WTC11 (cell line): ENCODE data around the gene TNFSF15.

Source experiments
- CBFB ChIP-seq: sonication (generic); formaldehyde crosslinking; IDR thresholded peaks from 2 replicates; pipeline ENCODE4 v1.8.1; 2022; ENCODE audit warnings: mild to moderate bottlenecking, low read depth, missing genetic modification reagents
- CTCF ChIP-seq: fragments of 200-600 bp; IDR thresholded peaks from 2 replicates; pipeline ENCODE4 v1.8.0; 2022; ENCODE audit warnings: antibody characterized with exemption
- JUN ChIP-seq: sonication (generic); formaldehyde crosslinking; IDR thresholded peaks from 2 replicates; pipeline ENCODE4 v1.8.0; 2023; ENCODE audit warnings: mild to moderate bottlenecking, missing genetic modification reagents
- PREB ChIP-seq: sonication (generic); formaldehyde crosslinking; IDR thresholded peaks from 2 replicates; pipeline ENCODE4 v1.8.1; 2022; ENCODE audit warnings: mild to moderate bottlenecking, missing genetic modification reagents, moderate library complexity, borderline replicate concordance
- RELA ChIP-seq: sonication (generic); formaldehyde crosslinking; IDR thresholded peaks from 2 replicates; pipeline ENCODE4 v1.8.1; 2022; ENCODE audit warnings: missing genetic modification reagents, mild to moderate bottlenecking, borderline replicate concordance
- SMAD3 ChIP-seq: sonication (generic); formaldehyde crosslinking; IDR thresholded peaks from 2 replicates; pipeline ENCODE4 v1.8.0; 2022; ENCODE audit warnings: missing genetic modification reagents, mild to moderate bottlenecking, borderline replicate concordance
- TEAD1 ChIP-seq: sonication (generic); formaldehyde crosslinking; IDR thresholded peaks from 2 replicates; pipeline ENCODE4 v1.8.0; 2022; ENCODE audit warnings: mild to moderate bottlenecking, missing genetic modification reagents
- TEAD4 ChIP-seq: sonication (generic); formaldehyde crosslinking; IDR thresholded peaks from 2 replicates; pipeline ENCODE4 v1.8.0; 2022; ENCODE audit warnings: mild to moderate bottlenecking, missing genetic modification reagents
- USF2 ChIP-seq: sonication (generic); formaldehyde crosslinking; IDR thresholded peaks from 2 replicates; pipeline ENCODE4 v1.8.1; 2023; ENCODE audit warnings: mild to moderate bottlenecking, missing genetic modification reagents, moderate library complexity
- ZNF121 ChIP-seq: sonication (generic); formaldehyde crosslinking; IDR thresholded peaks from 2 replicates; pipeline ENCODE4 v1.8.0; 2023; ENCODE audit warnings: missing genetic modification reagents
- ZNF416 ChIP-seq: fragments of 250-450 bp; sonication (Bioruptor Pico); IDR thresholded peaks from 2 replicates; pipeline ENCODE4 v1.9.0; 2021; ENCODE audit warnings: mild to moderate bottlenecking, inconsistent platforms

- TF ChIP-seq TEAD1 (CRISPR knock-in tag) (no peak), CTCF (no peak), CBFB (CRISPR knock-in tag) (no peak), ZNF416 (CRISPR knock-in tag) (no peak), PREB (CRISPR knock-in tag) (no peak), RELA (no peak), ZNF121 (CRISPR knock-in tag) (no peak), USF2 (CRISPR knock-in tag) (no peak), TEAD4 (CRISPR knock-in tag) (no peak), JUN (CRISPR knock-in tag) (no peak), SMAD3 (CRISPR knock-in tag) (no peak)
Measured at GRCh38 chr9:114779352-114779845, 26.4 kb downstream of the TNFSF15 start.
